HG03558 (cell line): ENCODE results near the gene TRIM26.
"Not testable (repeated sequence)": the region's sequence is repeated elsewhere in the genome, so short reads cannot be mapped to it uniquely, and the experiment has no call there.

Experiments
- ATAC-seq: cut with Tn5 transposase; IDR thresholded peaks from one replicate; pipeline ENCODE4 v1.9.1; 2021; ENCODE audit warnings: moderate number of reproducible peaks; ENCODE audit not compliant: unreplicated experiment; ENCODE audit errors: extremely low read depth

The TRIM26 gene

GRCh38 chr6:30172681-30173080 is 40.5 kb downstream of the TRIM26 start:
- no peak for ATAC-seq

- ATAC-seq = no peak
Measured at GRCh38 chr6:30171677-30172471, 41.3 kb downstream of the TRIM26 start.

GRCh38 chr6:30169658-30170614 is 43.3 kb downstream of the TRIM26 start:
- ATAC-seq = no peak

DNA sequence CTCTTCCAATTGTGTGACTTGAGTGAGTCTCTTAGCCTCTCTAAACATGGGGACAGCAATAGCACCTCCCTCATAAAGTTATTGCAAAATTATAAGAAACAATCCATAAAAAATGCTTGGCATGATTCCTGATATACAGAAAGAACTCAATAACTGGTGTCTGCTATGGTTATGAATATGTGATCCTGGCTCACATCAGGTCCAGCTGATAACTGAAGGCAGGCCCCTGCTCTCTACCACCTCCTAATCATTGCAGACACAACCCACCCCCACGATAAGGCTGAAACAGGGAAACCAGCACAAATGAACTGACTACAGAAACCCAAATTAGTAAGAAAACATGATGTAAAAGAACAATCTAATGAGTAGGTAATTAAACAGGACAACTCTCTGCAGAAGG is 44.5 kb downstream of the TRIM26 start:
- no peak for ATAC-seq

GRCh38 chr6:30167101-30167500 is 46.1 kb downstream of the TRIM26 start:
- ATAC-seq = no peak

GRCh38 chr6:30165238-30165637 is 48.0 kb downstream of the TRIM26 start:
- ATAC-seq = not testable (repeated sequence)

DNA sequence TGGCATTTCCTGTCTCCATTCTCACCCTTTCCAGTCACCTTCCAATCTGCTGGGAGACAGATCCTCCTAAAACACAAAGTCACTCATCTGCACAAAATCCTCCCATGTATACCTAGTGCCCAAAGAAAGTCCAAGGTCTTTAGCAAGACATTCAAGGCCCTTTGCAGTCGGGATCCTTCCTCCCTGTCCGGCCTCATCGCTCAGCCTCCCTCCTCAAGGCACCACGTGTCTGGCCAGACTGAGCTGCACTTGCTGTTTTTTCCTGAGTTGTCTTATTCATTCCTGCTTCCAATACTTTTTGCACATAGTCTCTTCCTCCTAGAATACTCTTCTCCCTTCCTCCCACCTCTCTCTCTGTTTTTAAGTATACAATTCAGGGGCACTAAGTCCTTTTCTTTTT is 48.5 kb downstream of the TRIM26 start:
- ATAC-seq = no peak

DNA sequence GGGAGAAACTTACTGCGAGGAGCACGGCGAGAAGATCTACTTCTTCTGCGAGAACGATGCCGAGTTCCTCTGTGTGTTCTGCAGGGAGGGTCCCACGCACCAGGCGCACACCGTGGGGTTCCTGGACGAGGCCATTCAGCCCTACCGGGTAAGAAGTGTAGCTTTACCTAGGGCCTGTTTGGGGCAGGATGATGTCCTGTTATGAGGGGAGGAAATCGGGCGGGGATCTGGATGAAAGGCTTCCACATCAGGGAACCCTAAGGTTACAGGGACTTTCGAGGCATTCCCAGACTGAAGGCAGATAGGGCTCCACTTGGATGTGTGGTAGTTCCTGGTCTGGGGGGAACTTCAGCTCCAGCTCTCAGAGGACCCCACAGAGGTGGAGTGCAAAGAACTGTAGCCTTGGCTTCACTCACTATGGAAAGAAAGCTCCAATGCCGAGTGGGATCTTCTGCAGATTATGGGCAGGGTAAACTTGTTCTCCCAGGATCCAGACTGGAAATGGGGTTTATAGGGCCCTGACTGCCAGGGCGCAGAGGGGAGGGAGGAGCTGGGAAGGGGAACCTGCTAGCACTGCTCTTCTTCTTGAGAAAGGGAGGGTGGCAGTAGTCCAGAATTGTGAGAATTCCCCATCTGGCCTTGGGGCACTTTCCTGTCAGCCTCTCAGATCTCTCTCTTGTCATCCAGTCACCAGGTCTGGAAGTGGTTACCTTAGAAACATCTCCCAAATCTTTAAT is 49.1 kb downstream of the TRIM26 start:
- ATAC-seq = no peak

- ATAC-seq = no peak
Measured at GRCh38 chr6:30163090-30163917, 49.9 kb downstream of the TRIM26 start, which contains the start of gene TRIM15. TRIM15 (plus strand) TSS chr6:30163546; CDS start chr6:30163685, 139 bp downstream.

DNA sequence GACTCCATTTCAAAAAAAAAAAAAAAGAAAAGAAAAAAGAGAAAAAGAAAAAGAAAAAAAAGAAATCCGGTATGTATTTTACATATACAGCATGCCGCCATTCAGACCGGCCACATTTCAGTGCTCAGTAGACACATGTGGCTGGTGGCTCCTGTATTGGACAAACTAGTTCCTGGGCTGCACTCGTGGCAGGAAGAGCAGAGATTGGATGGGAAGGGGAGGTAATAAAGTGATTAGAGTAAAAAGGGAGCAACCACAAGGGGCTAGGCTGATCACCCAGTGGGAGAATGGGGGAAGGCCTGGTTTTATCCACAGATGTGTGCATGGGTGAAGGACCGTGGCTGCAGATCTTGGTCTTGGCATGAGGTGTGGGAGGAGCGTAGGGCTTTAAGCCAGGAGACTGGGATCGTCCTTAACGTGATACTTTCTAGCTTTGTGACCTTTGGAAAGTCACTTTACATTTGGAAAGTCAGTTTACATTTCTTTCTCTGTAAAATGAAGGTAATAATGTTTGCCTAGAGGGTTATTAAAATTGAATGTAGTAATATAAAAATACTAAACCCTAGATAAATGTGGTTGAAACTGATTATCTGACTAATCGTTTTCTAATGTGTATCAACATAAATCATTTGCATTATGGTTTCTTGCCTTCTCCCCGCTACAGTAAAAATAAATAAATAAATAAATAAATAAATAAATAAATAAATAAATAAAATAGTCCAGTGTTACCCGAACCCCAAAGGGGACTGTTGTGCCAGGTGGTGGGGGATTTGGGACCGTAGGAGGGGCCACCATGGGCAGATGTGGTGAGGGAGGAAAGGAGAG is 50.7 kb downstream of the TRIM26 start:
- ATAC-seq = no peak

- ATAC-seq = no peak
Measured at GRCh38 chr6:30160785-30161531, 52.2 kb downstream of the TRIM26 start, which contains the start of gene TRIM10. TRIM10 (minus strand) TSS chr6:30161211; CDS start chr6:30160858, 353 bp downstream.

DNA sequence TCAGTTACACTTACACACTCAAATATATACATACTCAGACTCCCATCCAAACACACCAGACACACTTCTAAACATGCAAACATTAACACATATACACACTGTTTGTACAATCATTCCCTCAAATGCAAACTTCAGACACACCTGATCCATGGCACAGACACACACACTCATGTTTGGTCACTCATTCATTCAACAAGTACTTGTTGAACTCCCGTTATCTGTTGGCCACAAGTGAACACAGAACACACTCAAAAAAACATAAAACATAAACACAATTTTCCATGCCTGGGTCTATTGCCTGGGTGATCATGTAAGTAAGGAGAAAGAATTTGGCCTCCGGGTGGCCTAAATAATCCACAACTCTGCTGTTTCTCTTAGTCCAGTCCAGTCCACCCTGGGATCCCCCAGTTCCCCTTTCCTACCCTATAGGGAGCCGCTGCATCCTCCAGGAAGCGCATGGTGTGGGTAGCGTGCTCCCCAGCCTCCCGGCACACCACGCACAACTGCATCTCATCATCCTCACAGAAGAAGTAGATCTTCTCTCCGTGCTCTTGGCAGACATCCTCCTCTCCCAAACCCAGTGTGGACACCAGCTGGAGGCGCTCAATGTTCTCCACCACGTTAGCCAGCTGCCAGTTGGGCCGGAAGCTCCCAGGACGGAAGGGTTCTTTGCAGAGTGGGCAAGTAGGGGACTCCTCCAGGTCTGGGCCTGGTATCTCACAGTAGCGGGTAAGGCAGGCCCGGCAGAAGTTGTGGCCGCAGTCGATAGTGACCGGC is 53.0 kb downstream of the TRIM26 start:
- ATAC-seq = no peak

DNA sequence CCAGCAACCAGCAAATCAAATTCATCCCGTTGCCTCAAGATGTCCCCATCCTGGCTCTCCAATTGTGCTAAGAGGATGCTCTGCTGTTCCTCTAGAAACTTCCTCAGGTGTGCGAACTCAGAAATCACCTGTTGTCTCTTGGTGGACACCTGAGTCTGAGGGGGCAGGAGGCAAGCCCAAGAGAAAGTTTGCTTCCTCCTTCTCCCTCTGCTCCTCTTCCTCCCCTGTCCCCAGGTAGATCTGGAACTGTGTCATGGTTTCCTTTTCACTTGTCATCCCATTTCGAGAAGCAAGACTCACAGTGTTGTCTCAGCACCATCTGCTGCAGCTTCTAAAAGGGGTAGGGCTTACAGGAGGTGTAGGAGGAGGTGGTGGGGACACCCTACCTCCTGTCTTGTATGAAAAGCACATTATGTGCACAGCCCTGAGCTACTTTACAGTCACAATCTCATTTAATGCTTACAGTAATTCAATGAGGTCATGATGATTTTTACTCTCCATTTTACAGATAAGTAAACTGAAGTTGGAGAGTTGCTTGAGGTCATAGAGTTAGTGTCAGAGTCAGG is 54.6 kb downstream of the TRIM26 start:
- no peak for ATAC-seq

GRCh38 chr6:30157999-30158398 is 55.2 kb downstream of the TRIM26 start:
- ATAC-seq = no peak

- ATAC-seq = no peak
Measured at GRCh38 chr6:30157581-30157980, 55.6 kb downstream of the TRIM26 start.

GRCh38 chr6:30156774-30157173 is 56.4 kb downstream of the TRIM26 start:
- ATAC-seq = no peak

DNA sequence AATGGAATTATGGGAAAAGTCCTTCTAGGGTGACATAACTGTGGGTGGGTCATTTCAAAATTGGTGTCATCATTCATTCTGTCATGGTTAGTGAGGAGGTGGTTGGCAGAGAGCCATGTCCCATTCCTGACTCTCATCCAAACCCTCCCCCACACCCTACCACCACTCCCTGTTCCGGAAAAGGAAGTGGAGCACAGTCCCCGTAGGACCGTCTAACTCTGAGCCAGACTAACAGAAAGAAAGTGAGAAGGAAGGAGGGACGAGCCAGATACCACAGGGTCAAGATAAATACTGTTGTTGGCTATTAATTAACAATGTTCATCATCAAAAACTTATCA is 57.0 kb downstream of the TRIM26 start:
- ATAC-seq = no peak
